ENCODE data around the gene BEND6. TPM values are rescaled to one million over a fixed set of nuclear protein-coding genes. Genes with fewer than 3 reads are reported as not detected.
"Not testable (repeated sequence)": the region's sequence is repeated elsewhere in the genome, so short reads cannot be mapped to it uniquely, and the experiment has no call there.

Gene BEND6
- polyA plus RNA-seq, 3 donors: not detected

GRCh38 chr6:56996401-56996800 lies 41.5 kb downstream of the BEND6 start:
- 100% methylated on average over 1 of the region's 1 CpG for WGBS (ENCODE audit: insufficient coverage)
- no peak overlapping the region for H3K4me3 Mint-ChIP-seq
- no peak overlapping the region for H3K27ac ChIP-seq (ENCODE audit: low read depth in 1 of 2, low read length in 2 of 2)
- no peak for TF ChIP-seq CTCF (IDR thresholded peaks at IDR 0.05)
- no peak overlapping the region for H3K9ac ChIP-seq (ENCODE audit: insufficient read depth, low read length, poor library complexity, severe bottlenecking)
- H3K4me3 ChIP-seq (replicated peaks in 1 of 3; ENCODE audit: low read depth in 2 of 3, low read length in 3 of 3): no peak overlapping the region
- H3K79me2 ChIP-seq (ENCODE audit: insufficient read depth, low read length): no peaks in the 10 kb centered on the region
- no peak for DNase-seq
- H3K4me1 ChIP-seq (ENCODE audit: control insufficient read depth in 1 of 2, insufficient read depth in 2 of 2, low read length in 2 of 2): no peaks in the 10 kb centered on the region
- H3K9me3 ChIP-seq (replicated peaks in 1 of 2; ENCODE audit: control insufficient read depth in 1 of 2, insufficient read depth in 1 of 2, low read length in 2 of 2): peaks cover 7 to 12% of the 10 kb centered on the region in 2 donors
- peaks cover 0 to 2% (median 1%) of the 10 kb centered on the region in 3 donors for H3K27me3 Mint-ChIP-seq (ENCODE audit: low read depth in 3 of 3)
- H3K27ac Mint-ChIP-seq: no peak overlapping the region
- no peak overlapping the region for H3K4me2 ChIP-seq (replicated peaks; ENCODE audit: extremely low read depth, low read length, poor library complexity, severe bottlenecking)
- H3K9me3 Mint-ChIP-seq: peaks cover 10 to 26% (median 22%) of the 10 kb centered on the region in 7 donors
- H3K4me1 Mint-ChIP-seq: no peaks in the 10 kb centered on the region
- intact Hi-C loops (cut with micrococcal nuclease): no loop called here
- H3K36me3 ChIP-seq (replicated peaks in 1 of 2; ENCODE audit: control insufficient read depth in 1 of 2, insufficient read depth in 2 of 2, low read length in 2 of 2): no peaks in the 10 kb centered on the region
- no peak overlapping the region for H2AFZ ChIP-seq (ENCODE audit: insufficient read depth, low read depth, low read length, poor library complexity, severe bottlenecking)
- no peaks in the 10 kb centered on the region for H3K36me3 Mint-ChIP-seq
- H3K27me3 ChIP-seq (ENCODE audit: control insufficient read depth in 2 of 2, insufficient read depth in 2 of 2, low read length in 2 of 2): no peaks in the 10 kb centered on the region
- H4K20me1 ChIP-seq (ENCODE audit: insufficient read depth, low read length): no peaks in the 10 kb centered on the region

- Histone ChIP-seq H3K27me3 (ENCODE audit: control insufficient read depth in 2 of 2, insufficient read depth in 2 of 2, low read length in 2 of 2) (no peaks in the 10 kb centered on the region), H3K4me1 (ENCODE audit: control insufficient read depth in 1 of 2, insufficient read depth in 2 of 2, low read length in 2 of 2) (no peaks in the 10 kb centered on the region), H3K9me3 (replicated peaks in 1 of 2; ENCODE audit: control insufficient read depth in 1 of 2, insufficient read depth in 1 of 2, low read length in 2 of 2) (peaks cover 7 to 12% of the 10 kb centered on the region in 2 donors), H3K79me2 (ENCODE audit: insufficient read depth, low read length) (no peaks in the 10 kb centered on the region), H4K20me1 (ENCODE audit: insufficient read depth, low read length) (no peaks in the 10 kb centered on the region), H3K4me3 (replicated peaks in 1 of 3; ENCODE audit: low read depth in 2 of 3, low read length in 3 of 3) (no peak overlapping the region), H2AFZ (ENCODE audit: insufficient read depth, low read depth, low read length, poor library complexity, severe bottlenecking) (no peak overlapping the region), H3K36me3 (replicated peaks in 1 of 2; ENCODE audit: control insufficient read depth in 1 of 2, insufficient read depth in 2 of 2, low read length in 2 of 2) (no peaks in the 10 kb centered on the region), H3K9ac (ENCODE audit: insufficient read depth, low read length, poor library complexity, severe bottlenecking) (no peak overlapping the region), H3K27ac (ENCODE audit: low read depth in 1 of 2, low read length in 2 of 2) (no peak overlapping the region), H3K4me2 (replicated peaks; ENCODE audit: extremely low read depth, low read length, poor library complexity, severe bottlenecking) (no peak overlapping the region)
- no peak for TF ChIP-seq CTCF (IDR thresholded peaks at IDR 0.05)
- DNase-seq: no peak
- no peak overlapping the region for H3K4me3 Mint-ChIP-seq
- no peak overlapping the region for H3K27ac Mint-ChIP-seq
- intact Hi-C loops (cut with micrococcal nuclease): no loop called here
- peaks cover 10 to 28% (median 22%) of the 10 kb centered on the region in 7 donors for H3K9me3 Mint-ChIP-seq
- H3K4me1 Mint-ChIP-seq: no peaks in the 10 kb centered on the region
- peaks cover 0 to 4% (median 1%) of the 10 kb centered on the region in 3 donors for H3K27me3 Mint-ChIP-seq (ENCODE audit: low read depth in 3 of 3)
- no peaks in the 10 kb centered on the region for H3K36me3 Mint-ChIP-seq
These were observed 44.1 kb downstream of the BEND6 start for GRCh38 chr6:56999049-56999448.

GRCh38 chr6:56999748-57000147 lies 44.8 kb downstream of the BEND6 start:
- H2AFZ ChIP-seq (ENCODE audit: insufficient read depth, low read depth, low read length, poor library complexity, severe bottlenecking); H3K36me3 Mint-ChIP-seq; H3K4me2 ChIP-seq (replicated peaks; ENCODE audit: extremely low read depth, low read length, poor library complexity, severe bottlenecking); H3K27me3 ChIP-seq (ENCODE audit: control insufficient read depth in 2 of 2, insufficient read depth in 2 of 2, low read length in 2 of 2); H3K9ac ChIP-seq (ENCODE audit: insufficient read depth, low read length, poor library complexity, severe bottlenecking); H3K27ac ChIP-seq (ENCODE audit: low read depth in 1 of 2, low read length in 2 of 2); H3K27ac Mint-ChIP-seq; H3K4me3 Mint-ChIP-seq; H4K20me1 ChIP-seq (ENCODE audit: insufficient read depth, low read length); H3K36me3 ChIP-seq (replicated peaks in 1 of 2; ENCODE audit: control insufficient read depth in 1 of 2, insufficient read depth in 2 of 2, low read length in 2 of 2); H3K4me3 ChIP-seq (replicated peaks in 1 of 3; ENCODE audit: low read depth in 2 of 3, low read length in 3 of 3); H3K4me1 Mint-ChIP-seq; intact Hi-C loops (cut with micrococcal nuclease); H3K4me1 ChIP-seq (ENCODE audit: control insufficient read depth in 1 of 2, insufficient read depth in 2 of 2, low read length in 2 of 2); H3K79me2 ChIP-seq (ENCODE audit: insufficient read depth, low read length); H3K27me3 Mint-ChIP-seq (ENCODE audit: low read depth in 3 of 3); DNase-seq: not testable (repeated sequence)
- H3K9me3 Mint-ChIP-seq: peaks cover 10 to 29% (median 22%) of the 10 kb centered on the region in 7 donors
- peaks cover 7 to 12% of the 10 kb centered on the region in 2 donors for H3K9me3 ChIP-seq (replicated peaks in 1 of 2; ENCODE audit: control insufficient read depth in 1 of 2, insufficient read depth in 1 of 2, low read length in 2 of 2)
- 96% methylated on average over 15 of the region's 18 CpGs for WGBS (ENCODE audit: insufficient coverage)
